Activated CD4-positive, alpha-beta T cell treated with anti-CD3 and anti-CD28 coated beads, Interleukin-2, amount 50 U/mL, for 4 hours (primary cell): Measurements from ENCODE around the gene SUSD6.
"Not testable (repeated sequence)": the region's sequence is repeated elsewhere in the genome, so short reads cannot be mapped to it uniquely, and the experiment has no call there.

ENCODE experiments used
- DNase-seq, 2 experiments: peaks; one replicate each; pipeline ENCODE4 v3.0.0-alpha.2; 2020

Gene SUSD6

GRCh38 chr14:69696633-69697557 is 85.5 kb downstream of the SUSD6 start:
- peak in 1 of 2 experiments; percentile 29 for DNase-seq

GRCh38 chr14:69698572-69698971 is 87.2 kb downstream of the SUSD6 start:
- no peak for DNase-seq

GRCh38 chr14:69699243-69699642 is 87.8 kb downstream of the SUSD6 start:
- not testable (repeated sequence) for DNase-seq

GRCh38 chr14:69699748-69700303 is 88.4 kb downstream of the SUSD6 start:
- DNase-seq, result no peak

GRCh38 chr14:69700575-69700974 is 89.2 kb downstream of the SUSD6 start:
- DNase-seq, result no peak

GRCh38 chr14:69701291-69701690 is 89.9 kb downstream of the SUSD6 start:
- no peak for DNase-seq

GRCh38 chr14:69701857-69702256 is 90.5 kb downstream of the SUSD6 start:
- DNase-seq, result no peak

- DNase-seq, result no peak
These were observed 91.9 kb downstream of the SUSD6 start for GRCh38 chr14:69703047-69704039.

- DNase-seq, result no peak
These were observed 92.9 kb downstream of the SUSD6 start for GRCh38 chr14:69704319-69704718.

GRCh38 chr14:69705706-69706105 is 94.3 kb downstream of the SUSD6 start:
- no peak for DNase-seq

GRCh38 chr14:69708049-69708448 is 96.7 kb downstream of the SUSD6 start:
- no peak for DNase-seq

GRCh38 chr14:69708586-69709560 is 97.5 kb downstream of the SUSD6 start:
- peak; percentile 32 to 33 for DNase-seq

- no peak for DNase-seq
These were observed 99.0 kb downstream of the SUSD6 start for GRCh38 chr14:69710378-69710777.

- DNase-seq, result no peak
These were observed 99.7 kb downstream of the SUSD6 start for GRCh38 chr14:69711065-69711464.

- DNase-seq, result no peak
These were observed 100.1 kb downstream of the SUSD6 start for GRCh38 chr14:69711477-69711876.

GRCh38 chr14:69711881-69712560 is 100.6 kb downstream of the SUSD6 start:
- no peak for DNase-seq

GRCh38 chr14:69712599-69713088 is 101.2 kb downstream of the SUSD6 start:
- DNase-seq, result no peak

GRCh38 chr14:69713209-69713781 is 101.9 kb downstream of the SUSD6 start:
- no peak for DNase-seq

- no peak for DNase-seq
These were observed 102.7 kb downstream of the SUSD6 start for GRCh38 chr14:69713993-69714679.
